Measurements from ENCODE around the gene HS6ST3.

The HS6ST3 gene

GRCh38 chr13:96646101-96646500 lies 556.2 kb downstream of the HS6ST3 start:
- DNase-seq (ENCODE audit: low spot score in 2 of 2) (no peak), ATAC-seq (ENCODE audit: low read depth) (no peak)
- H3K4me3 Mint-ChIP-seq, result no peak overlapping the region
- no peaks in the 10 kb centered on the region for H3K27me3 Mint-ChIP-seq
- no peaks in the 10 kb centered on the region for H3K36me3 Mint-ChIP-seq
- H3K27ac Mint-ChIP-seq, result no peak overlapping the region
- peaks cover 6% of the 10 kb centered on the region for H3K9me3 Mint-ChIP-seq
- no peaks in the 10 kb centered on the region for H3K4me1 Mint-ChIP-seq

- Mint-ChIP-seq H3K4me3 (no peak overlapping the region), H3K36me3 (no peaks in the 10 kb centered on the region), H3K27me3 (no peaks in the 10 kb centered on the region), H3K27ac (no peak overlapping the region), H3K4me1 (no peaks in the 10 kb centered on the region), H3K9me3 (peaks cover 5% of the 10 kb centered on the region)
- ATAC-seq (ENCODE audit: low read depth) (no peak), DNase-seq (ENCODE audit: low spot score in 2 of 2) (no peak)
These were observed 556.8 kb downstream of the HS6ST3 start for GRCh38 chr13:96646515-96647211.

- no peak overlapping the region for H3K4me3 Mint-ChIP-seq
- no peak for DNase-seq (ENCODE audit: low spot score in 2 of 2)
- no peak for ATAC-seq (ENCODE audit: low read depth)
- H3K27ac Mint-ChIP-seq, result no peak overlapping the region
- no peaks in the 10 kb centered on the region for H3K27me3 Mint-ChIP-seq
- H3K9me3 Mint-ChIP-seq, result no peaks in the 10 kb centered on the region
- no peaks in the 10 kb centered on the region for H3K36me3 Mint-ChIP-seq
- H3K4me1 Mint-ChIP-seq, result no peaks in the 10 kb centered on the region
These were observed 560.5 kb downstream of the HS6ST3 start for GRCh38 chr13:96650301-96650886.

- no peaks in the 10 kb centered on the region for H3K36me3 Mint-ChIP-seq
- no peaks in the 10 kb centered on the region for H3K9me3 Mint-ChIP-seq
- H3K4me1 Mint-ChIP-seq, result no peaks in the 10 kb centered on the region
These were observed 561.7 kb downstream of the HS6ST3 start for GRCh38 chr13:96651598-96651997.

GRCh38 chr13:96652506-96652905 lies 562.6 kb downstream of the HS6ST3 start:
- Mint-ChIP-seq H3K4me1 (no peaks in the 10 kb centered on the region), H3K9me3 (no peaks in the 10 kb centered on the region), H3K36me3 (no peaks in the 10 kb centered on the region), H3K4me3 (no peak overlapping the region), H3K27ac (no peak overlapping the region), H3K27me3 (no peaks in the 10 kb centered on the region)
- no peak for ATAC-seq (ENCODE audit: low read depth)
- no peak for DNase-seq (ENCODE audit: low spot score in 2 of 2)

More at GRCh38 chr13:96651598-96651997, 561.7 kb downstream of the HS6ST3 start:
- no peak overlapping the region for H3K27ac Mint-ChIP-seq
- no peaks in the 10 kb centered on the region for H3K27me3 Mint-ChIP-seq
- ATAC-seq (ENCODE audit: low read depth) (no peak), DNase-seq (ENCODE audit: low spot score in 2 of 2) (no peak)
- no peak overlapping the region for H3K4me3 Mint-ChIP-seq

GRCh38 chr13:96661612-96662011 lies 571.7 kb downstream of the HS6ST3 start:
- H3K4me1 Mint-ChIP-seq, result no peaks in the 10 kb centered on the region
- no peak for DNase-seq (ENCODE audit: low spot score in 2 of 2)
- H3K36me3 Mint-ChIP-seq, result no peaks in the 10 kb centered on the region
- H3K4me3 Mint-ChIP-seq, result no peak overlapping the region
- no peak overlapping the region for H3K27ac Mint-ChIP-seq
- H3K9me3 Mint-ChIP-seq, result peaks cover 9% of the 10 kb centered on the region
- no peaks in the 10 kb centered on the region for H3K27me3 Mint-ChIP-seq
- ATAC-seq (ENCODE audit: low read depth), result no peak

- H3K4me3 Mint-ChIP-seq, result no peak overlapping the region
- no peak overlapping the region for H3K27ac Mint-ChIP-seq
- H3K4me1 Mint-ChIP-seq, result no peaks in the 10 kb centered on the region
- H3K9me3 Mint-ChIP-seq, result peaks cover 9% of the 10 kb centered on the region
- DNase-seq (ENCODE audit: low spot score in 2 of 2), result no peak
- H3K27me3 Mint-ChIP-seq, result no peaks in the 10 kb centered on the region
- no peak for ATAC-seq (ENCODE audit: low read depth)
- H3K36me3 Mint-ChIP-seq, result no peaks in the 10 kb centered on the region
These were observed 572.1 kb downstream of the HS6ST3 start for GRCh38 chr13:96662036-96662435.

- no peak overlapping the region for H3K4me3 Mint-ChIP-seq
- H3K9me3 Mint-ChIP-seq, result peaks cover 6% of the 10 kb centered on the region
- ATAC-seq (ENCODE audit: low read depth) (no peak), DNase-seq (ENCODE audit: low spot score in 2 of 2) (no peak)
- H3K27me3 Mint-ChIP-seq, result no peaks in the 10 kb centered on the region
- H3K4me1 Mint-ChIP-seq, result no peaks in the 10 kb centered on the region
- H3K36me3 Mint-ChIP-seq, result no peaks in the 10 kb centered on the region
- H3K27ac Mint-ChIP-seq, result no peak overlapping the region
These were observed 577.5 kb downstream of the HS6ST3 start for GRCh38 chr13:96667294-96668018.

GRCh38 chr13:96671073-96671472 lies 581.2 kb downstream of the HS6ST3 start:
- DNase-seq (ENCODE audit: low spot score in 2 of 2), result no peak
- no peaks in the 10 kb centered on the region for H3K4me1 Mint-ChIP-seq
- ATAC-seq (ENCODE audit: low read depth), result no peak
- H3K4me3 Mint-ChIP-seq, result no peak overlapping the region
- H3K9me3 Mint-ChIP-seq, result peaks cover 8% of the 10 kb centered on the region
- no peaks in the 10 kb centered on the region for H3K36me3 Mint-ChIP-seq
- H3K27ac Mint-ChIP-seq, result no peak overlapping the region
- no peaks in the 10 kb centered on the region for H3K27me3 Mint-ChIP-seq

GRCh38 chr13:96672016-96672415 lies 582.1 kb downstream of the HS6ST3 start:
- Mint-ChIP-seq H3K9me3 (peaks cover 8% of the 10 kb centered on the region), H3K36me3 (no peaks in the 10 kb centered on the region), H3K4me3 (no peak overlapping the region), H3K27me3 (no peaks in the 10 kb centered on the region), H3K4me1 (no peaks in the 10 kb centered on the region), H3K27ac (no peak overlapping the region)
- DNase-seq (ENCODE audit: low spot score in 2 of 2), result no peak
- no peak for ATAC-seq (ENCODE audit: low read depth)

GRCh38 chr13:96673825-96674224 lies 583.9 kb downstream of the HS6ST3 start:
- no peak overlapping the region for H3K4me3 Mint-ChIP-seq
- no peak for DNase-seq (ENCODE audit: low spot score in 2 of 2)
- no peaks in the 10 kb centered on the region for H3K4me1 Mint-ChIP-seq
- no peak overlapping the region for H3K27ac Mint-ChIP-seq
- H3K36me3 Mint-ChIP-seq, result no peaks in the 10 kb centered on the region
- H3K27me3 Mint-ChIP-seq, result no peaks in the 10 kb centered on the region
- H3K9me3 Mint-ChIP-seq, result peaks cover 6% of the 10 kb centered on the region
- ATAC-seq (ENCODE audit: low read depth), result no peak

GRCh38 chr13:96677029-96677428 lies 587.1 kb downstream of the HS6ST3 start:
- Mint-ChIP-seq H3K9me3 (peaks cover 8% of the 10 kb centered on the region), H3K4me3 (no peak overlapping the region), H3K4me1 (no peaks in the 10 kb centered on the region), H3K36me3 (no peaks in the 10 kb centered on the region), H3K27ac (no peak overlapping the region), H3K27me3 (no peaks in the 10 kb centered on the region)
- ATAC-seq (ENCODE audit: low read depth) (no peak), DNase-seq (ENCODE audit: low spot score in 2 of 2) (no peak)

- H3K9me3 Mint-ChIP-seq, result peaks cover 6% of the 10 kb centered on the region
- no peak for ATAC-seq (ENCODE audit: low read depth)
- no peaks in the 10 kb centered on the region for H3K27me3 Mint-ChIP-seq
- no peaks in the 10 kb centered on the region for H3K4me1 Mint-ChIP-seq
- no peak overlapping the region for H3K27ac Mint-ChIP-seq
- no peaks in the 10 kb centered on the region for H3K36me3 Mint-ChIP-seq
- no peak overlapping the region for H3K4me3 Mint-ChIP-seq
- DNase-seq (ENCODE audit: low spot score in 2 of 2), result no peak
These were observed 588.9 kb downstream of the HS6ST3 start for GRCh38 chr13:96678801-96679200.

GRCh38 chr13:96680898-96681297 lies 591.0 kb downstream of the HS6ST3 start:
- no peak for DNase-seq (ENCODE audit: low spot score in 2 of 2)
- ATAC-seq (ENCODE audit: low read depth), result no peak
- peaks cover 6% of the 10 kb centered on the region for H3K9me3 Mint-ChIP-seq
- H3K4me3 Mint-ChIP-seq, result no peak overlapping the region
- H3K27ac Mint-ChIP-seq, result no peak overlapping the region
- no peaks in the 10 kb centered on the region for H3K36me3 Mint-ChIP-seq
- no peaks in the 10 kb centered on the region for H3K4me1 Mint-ChIP-seq
- no peaks in the 10 kb centered on the region for H3K27me3 Mint-ChIP-seq
